B cell (primary cell): ENCODE measurements around the gene FAM186B. TPM values are rescaled to one million over a fixed set of nuclear protein-coding genes. Genes with fewer than 3 reads are reported as not detected.

ENCODE experiments used
- ATAC-seq: fragments of 200-7000 bp; cut with Tn5 transposase; one replicate; pipeline ENCODE4 v1.10.0; 2021; ENCODE audit warnings: low read depth, mild to moderate bottlenecking, moderate number of reproducible peaks, moderate library complexity
- CTCF ChIA-PET: fragments of 350-600 bp; sonication (Branson Sonifier 250); formaldehyde crosslinking; loops from one replicate; lab custom pipeline; 2021; ENCODE audit warnings: antibody characterized with exemption, inconsistent platforms; lab: Charles Lee
- POLR2A ChIA-PET: fragments of 350-600 bp; sonication (Branson Sonifier 250); formaldehyde crosslinking; loops from one replicate; lab custom pipeline; 2021; ENCODE audit warnings: antibody characterized with exemption; lab: Charles Lee
- DNase-seq: peaks from one replicate; pipeline ENCODE4 v3.0.0; 2013
- H2AFZ ChIP-seq: 2 replicates; pipeline ENCODE4 v1.6.1; 2012; ENCODE audit warnings: mild to moderate bottlenecking, low read depth, low read length; ENCODE audit not compliant: insufficient read depth, poor library complexity, severe bottlenecking
- H3K27ac ChIP-seq, 2 donors: 1 replicate in 1 of 2; 2 replicates in 1 of 2; pipeline ENCODE4 v1.5.1; 2012 to 2013; ENCODE audit warnings: low read length in 2 of 2, mild to moderate bottlenecking in 2 of 2, moderate library complexity in 1 of 2
- H3K27me3 ChIP-seq, 4 experiments: fragments of 200-600 bp in 1 of 4; sonication (generic) in 1 of 4; replicated peaks in 1 of 4; 1 replicate in 2 of 4; 2 replicates in 2 of 4; pipeline versions ENCODE4 v1.6.1 to v1.7.0; 2013 to 2016; ENCODE audit warnings: low read length in 3 of 4, mild to moderate bottlenecking in 2 of 4, mixed read lengths in 1 of 4, moderate library complexity in 1 of 4; ENCODE audit not compliant: insufficient read depth in 4 of 4, control insufficient read depth in 3 of 4; ENCODE audit errors: control extremely low read depth in 1 of 4
- H3K36me3 ChIP-seq, 2 experiments: replicated peaks in 1 of 2; 1 replicate in 1 of 2; 2 replicates in 1 of 2; pipeline versions ENCODE4 v1.6.1 to v1.7.1; 2013; ENCODE audit warnings: low read length in 1 of 2; ENCODE audit not compliant: insufficient read depth in 2 of 2, control insufficient read depth in 1 of 2; ENCODE audit errors: control extremely low read depth in 1 of 2, extremely low read depth in 1 of 2
- H3K4me1 ChIP-seq, 2 donors: fragments of 200-600 bp in 1 of 2; sonication (generic) in 1 of 2; 1 replicate in 1 of 2; 2 replicates in 1 of 2; pipeline versions ENCODE4 v1.5.1 to v1.6.1; 2013 to 2017; ENCODE audit warnings: low read length in 2 of 2; ENCODE audit not compliant: control insufficient read depth in 2 of 2, insufficient read depth in 2 of 2
- H3K4me2 ChIP-seq: replicated peaks from 2 replicates; pipeline ENCODE3; 2012; ENCODE audit warnings: mild to moderate bottlenecking, low read depth, low read length; ENCODE audit not compliant: poor library complexity, severe bottlenecking
- H3K4me3 ChIP-seq, 5 experiments: fragments of 200-600 bp in 1 of 5; sonication (generic) in 1 of 5; 1 replicate in 3 of 5; 2 replicates in 2 of 5; pipeline versions ENCODE4 v1.5.1 to v1.7.0; 2011 to 2016; ENCODE audit warnings: low read length in 4 of 5, mild to moderate bottlenecking in 4 of 5, low read depth in 2 of 5, control low read depth in 1 of 5, moderate library complexity in 1 of 5; ENCODE audit not compliant: insufficient read depth in 1 of 5; ENCODE audit errors: control extremely low read depth in 1 of 5, extremely low read depth in 1 of 5
- H3K79me2 ChIP-seq: fragments of 200-600 bp; sonication (generic); one replicate; pipeline ENCODE4 v1.6.0; 2016; ENCODE audit warnings: low read length; ENCODE audit not compliant: control insufficient read depth, insufficient read depth
- H3K9ac ChIP-seq: fragments of 200-600 bp; sonication (generic); 2 replicates; pipeline ENCODE4 v1.6.1; 2017; ENCODE audit warnings: mild to moderate bottlenecking, low read length, moderate library complexity
- H3K9me3 ChIP-seq, 3 donors: one replicate each; pipeline versions ENCODE4 v1.6.1 to v1.7.1; 2013; ENCODE audit warnings: low read length in 2 of 3; ENCODE audit not compliant: control insufficient read depth in 2 of 3, insufficient read depth in 1 of 3; ENCODE audit errors: control extremely low read depth in 1 of 3
- H4K20me1 ChIP-seq: 2 replicates; pipeline ENCODE4 v1.6.0; 2012; ENCODE audit warnings: mild to moderate bottlenecking, low read length; ENCODE audit not compliant: insufficient read depth, control insufficient read depth, poor library complexity, severe bottlenecking
- H3K27ac Mint-ChIP-seq: one replicate; pipeline ENCODE4 v1.8.0; 2021; ENCODE audit warnings: mixed read lengths
- H3K27me3 Mint-ChIP-seq: one replicate; pipeline ENCODE4 v1.8.0; 2021; ENCODE audit warnings: mixed read lengths
- H3K4me1 Mint-ChIP-seq: one replicate; pipeline ENCODE4 v1.8.0; 2021; ENCODE audit warnings: mixed read lengths
- H3K4me3 Mint-ChIP-seq: one replicate; pipeline ENCODE4 v1.8.0; 2021; ENCODE audit warnings: mixed read lengths
- H3K9me3 Mint-ChIP-seq: one replicate; pipeline ENCODE4 v1.8.0; 2022; ENCODE audit warnings: mixed read lengths; ENCODE audit not compliant: insufficient read depth
- CTCF ChIP-seq: fragments of 200-600 bp; IDR thresholded peaks from one replicate; pipeline ENCODE4 v1.8.0; 2022; ENCODE audit warnings: antibody characterized with exemption, mild to moderate bottlenecking
- EZH2 ChIP-seq: IDR thresholded peaks from 2 replicates; pipeline ENCODE4 v1.6.1; 2012; ENCODE audit warnings: borderline replicate concordance, low read depth, mild to moderate bottlenecking, moderate library complexity, low read length; ENCODE audit not compliant: insufficient read depth, poor library complexity, severe bottlenecking
- WGBS: methylation state at CpG from one replicate; pipeline ENCODE4 v1.1.5; 2013; ENCODE audit warnings: missing lambda C conversion rate; ENCODE audit not compliant: insufficient coverage; 5-methylcytosine and 5-hydroxymethylcytosine counted together
- intact Hi-C: fragments of 100-400 bp; cut with micrococcal nuclease; formaldehyde crosslinking; loops from one replicate; pipeline ENCODE4 v1.10.0; 2022
- polyA plus RNA-seq: library from polyadenylated mRNA; depleted of rRNA; stranded (reverse); fragments of >200 nt; gene quantifications from 2 replicates; pipeline ENCODE4 v1.2.3, GENCODE V29; 2012
- total RNA-seq, 2 donors: library from RNA; stranded (reverse); fragments of 120-200 nt in 1 of 2; gene quantifications; 1 replicate in 1 of 2; 2 replicates in 1 of 2; pipeline versions ENCODE4 v1.2.3 to v1.2.4, GENCODE V29; 2013 to 2022

FAM186B gene
- total and polyA plus RNA-seq, 2 donors (not counting 1 experiment from before 2014, with no cell fraction given) = 0.13 to 0.47 TPM

DNA sequence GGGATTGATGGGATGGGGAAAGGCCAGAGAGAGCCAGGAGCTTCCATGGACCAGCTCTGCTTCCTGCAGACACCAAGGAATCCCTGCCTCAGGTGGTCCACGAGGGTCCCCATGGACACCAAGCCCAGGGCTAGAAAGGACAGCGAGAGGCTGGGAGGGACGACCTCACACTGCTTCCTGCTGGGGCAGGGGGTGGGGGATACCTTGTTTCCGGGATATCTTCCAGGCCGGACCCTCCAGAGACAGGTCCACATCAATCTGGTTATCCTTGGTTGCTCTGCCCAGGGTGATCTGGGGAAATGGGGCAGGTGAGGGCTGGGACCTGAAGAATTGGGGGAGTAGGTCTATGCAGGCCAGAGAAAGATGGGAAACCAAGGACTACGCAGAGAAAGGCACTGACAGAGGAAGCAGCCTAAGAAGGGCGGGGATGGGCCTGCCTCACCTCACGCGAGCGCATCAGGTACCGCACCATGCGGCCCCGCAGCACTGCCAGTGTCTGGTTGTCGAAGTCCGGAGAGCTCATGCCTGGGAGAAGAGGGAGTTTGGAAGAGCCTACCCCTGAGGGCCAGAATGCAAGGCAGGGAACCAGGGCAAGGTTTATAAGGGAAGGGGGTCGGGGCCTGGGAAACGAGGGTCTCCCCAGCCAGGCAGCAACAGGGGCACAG is 46.3 kb downstream of the FAM186B start:
- ChIA-PET POLR2A (no interaction called here), CTCF (interaction anchor here (1.1 kb wide), 1 partner anchor 202 kb away, joined by 3 read pairs; no protein-coding TSS in a partner anchor)
- intact Hi-C loops = no loop called here

More for the DNA sequence above, 46.3 kb downstream of the FAM186B start:
- Histone ChIP-seq H3K9me3 (no peaks in the 10 kb centered on the region), H4K20me1 (peaks cover 4% of the 10 kb centered on the region), H3K27ac (no peak overlapping the region), H3K79me2 (no peaks in the 10 kb centered on the region), H2AFZ (no peak overlapping the region), H3K9ac (no peak overlapping the region), H3K27me3 (no peaks in the 10 kb centered on the region), H3K4me1 (no peaks in the 10 kb centered on the region), H3K4me3 (no peak overlapping the region), H3K36me3 (peaks cover 0 to 64% of the 10 kb centered on the region in 2 experiments), H3K4me2 (no peak overlapping the region)
- TF ChIP-seq EZH2 (no peak), CTCF (no peak)
- ATAC-seq (no peak), DNase-seq (no peak)
- Mint-ChIP-seq H3K27me3 (no peaks in the 10 kb centered on the region), H3K4me3 (no peak overlapping the region), H3K9me3 (no peaks in the 10 kb centered on the region), H3K27ac (no peak overlapping the region), H3K4me1 (no peaks in the 10 kb centered on the region)
- 95% methylated on average over 16 of the region's 17 CpGs for WGBS
